Sigmoid colon (tissue), 7 donors: Measurements from ENCODE around the gene SMARCC1. TPM values are rescaled to one million over a fixed set of nuclear protein-coding genes. Genes with fewer than 3 reads are reported as not detected.

ENCODE experiments used
- DNase-seq: peaks from one replicate; pipeline ENCODE4 v3.0.0-alpha.2; 2019
- H3K27ac ChIP-seq, 4 donors: fragments of 200-600 bp; sonication (generic); one replicate each; pipeline ENCODE4 v1.5.1; 2016 to 2019; ENCODE audit warnings: mild to moderate bottlenecking in 1 of 4
- H3K27me3 ChIP-seq, 3 donors: fragments of 200-600 bp; sonication (generic); one replicate each; pipeline ENCODE4 v1.5.1; 2019; ENCODE audit warnings: mild to moderate bottlenecking in 1 of 3
- H3K36me3 ChIP-seq, 4 donors: fragments of 200-600 bp; sonication (generic); one replicate each; pipeline ENCODE4 v1.5.1; 2016 to 2019
- H3K4me1 ChIP-seq, 4 donors: fragments of 200-600 bp; sonication (generic); one replicate each; pipeline ENCODE4 v1.5.1; 2017 to 2019
- H3K4me3 ChIP-seq, 4 donors: fragments of 200-600 bp; sonication (generic); one replicate each; pipeline ENCODE4 v1.5.1; 2017 to 2019; ENCODE audit warnings: mild to moderate bottlenecking in 2 of 4, moderate library complexity in 1 of 4
- H3K9me3 ChIP-seq, 4 donors: fragments of 200-600 bp in 3 of 4; sonication (generic) in 3 of 4; one replicate each; pipeline versions ENCODE4 v1.5.1 to v1.6.1; 2013 to 2019
- EP300 ChIP-seq, 4 donors: sonication (generic); formaldehyde crosslinking; IDR thresholded peaks; one replicate each; pipeline ENCODE4 v1.6.1; 2017; ENCODE audit warnings: antibody characterized with exemption in 4 of 4
- POLR2A ChIP-seq, 2 donors: fragments of 450-650 bp; IDR thresholded peaks; one replicate each; pipeline ENCODE4 v1.6.1; 2016; ENCODE audit warnings: antibody characterized with exemption in 2 of 2, mild to moderate bottlenecking in 2 of 2, moderate library complexity in 2 of 2
- POLR2AphosphoS5 ChIP-seq, 4 donors: sonication (generic); formaldehyde crosslinking; IDR thresholded peaks; one replicate each; pipeline ENCODE4 v1.6.1; 2017; ENCODE audit warnings: antibody characterized with exemption in 4 of 4
- WGBS, 2 donors: extraction: QIAGEN DNeasy Blood & Tissue Kit; methylation state at CpG; one replicate each; pipeline ENCODE4 v1.1.7; 2013; 5-methylcytosine and 5-hydroxymethylcytosine counted together
- intact Hi-C: fragments of 100-400 bp; cut with DNase I; formaldehyde crosslinking; loops from one replicate; pipeline ENCODE4 v1.15.1; 2023
- polyA plus RNA-seq, 3 donors: library from polyadenylated mRNA; stranded (reverse); fragments of 200-250 nt; gene quantifications; one replicate each; pipeline ENCODE4 v1.2.3, GENCODE V29; 2013
- total RNA-seq, 4 donors: library from RNA; depleted of rRNA; stranded (reverse); fragments of >200 nt; gene quantifications; one replicate each; pipeline ENCODE4 v1.1.0, GENCODE V29; 2016
- TF ChIP-seq, protein P1 (sequence below), 4 experiments: fragments of 450-650 bp in 3 of 4; fragments of 200-600 bp in 1 of 4; IDR thresholded peaks; one replicate each; pipeline ENCODE4 v1.5.1; 2016 to 2019; ENCODE audit warnings: antibody characterized with exemption in 4 of 4, mild to moderate bottlenecking in 3 of 4, moderate library complexity in 2 of 4
- donor health status: healthy with polysubstance abuse.
- donor health status: Bipolar disorder and iron deficiency.
- donor health status: healthy.

SMARCC1 gene
- total and polyA plus RNA-seq, 7 donors = 11.1 to 57.3 (median 43.9) TPM

DNA sequence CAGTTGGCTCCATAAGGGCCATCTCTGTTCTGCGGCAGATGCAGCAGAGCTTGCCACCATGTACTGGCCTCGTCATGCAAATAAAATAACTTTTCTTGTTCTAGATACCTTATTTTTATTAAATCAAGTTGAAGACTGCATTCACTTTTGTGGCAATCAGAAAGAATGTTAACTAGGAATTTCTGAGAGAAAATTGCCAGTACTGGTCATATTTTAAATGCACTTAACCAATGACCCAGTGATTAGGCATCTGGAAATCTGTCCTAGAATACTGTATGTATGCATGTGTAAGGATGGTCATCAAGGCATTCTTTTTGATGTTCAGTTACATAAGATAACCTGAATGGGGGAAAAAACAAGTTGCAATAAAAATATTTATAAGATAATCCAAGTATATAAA, 168.8 kb downstream of the SMARCC1 start:
- H3K4me1 ChIP-seq = peaks cover 0 to 33% (median 24%) of the 10 kb centered on the region in 4 donors
- no peaks in the 10 kb centered on the region for H3K9me3 ChIP-seq
- no peak for DNase-seq
- no peak overlapping the region for H3K4me3 ChIP-seq
- H3K36me3 ChIP-seq = peaks cover 0 to 46% (median 7%) of the 10 kb centered on the region in 4 donors
- TF ChIP-seq POLR2AphosphoS5 (IDR thresholded peaks at IDR 0.05) (no peak), EP300 (IDR thresholded peaks at IDR 0.05) (no peak), POLR2A (IDR thresholded peaks at IDR 0.05) (no peak)
- TF ChIP-seq, protein P1, sequence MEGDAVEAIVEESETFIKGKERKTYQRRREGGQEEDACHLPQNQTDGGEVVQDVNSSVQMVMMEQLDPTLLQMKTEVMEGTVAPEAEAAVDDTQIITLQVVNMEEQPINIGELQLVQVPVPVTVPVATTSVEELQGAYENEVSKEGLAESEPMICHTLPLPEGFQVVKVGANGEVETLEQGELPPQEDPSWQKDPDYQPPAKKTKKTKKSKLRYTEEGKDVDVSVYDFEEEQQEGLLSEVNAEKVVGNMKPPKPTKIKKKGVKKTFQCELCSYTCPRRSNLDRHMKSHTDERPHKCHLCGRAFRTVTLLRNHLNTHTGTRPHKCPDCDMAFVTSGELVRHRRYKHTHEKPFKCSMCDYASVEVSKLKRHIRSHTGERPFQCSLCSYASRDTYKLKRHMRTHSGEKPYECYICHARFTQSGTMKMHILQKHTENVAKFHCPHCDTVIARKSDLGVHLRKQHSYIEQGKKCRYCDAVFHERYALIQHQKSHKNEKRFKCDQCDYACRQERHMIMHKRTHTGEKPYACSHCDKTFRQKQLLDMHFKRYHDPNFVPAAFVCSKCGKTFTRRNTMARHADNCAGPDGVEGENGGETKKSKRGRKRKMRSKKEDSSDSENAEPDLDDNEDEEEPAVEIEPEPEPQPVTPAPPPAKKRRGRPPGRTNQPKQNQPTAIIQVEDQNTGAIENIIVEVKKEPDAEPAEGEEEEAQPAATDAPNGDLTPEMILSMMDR (IDR thresholded peaks at IDR 0.05) = no peak
- 96 to 99% methylated on average over 2 of the region's 2 CpGs for WGBS, 2 donors
- H3K27ac ChIP-seq = peak overlapping the region; percentile 48 to 63 (median 56)
- no peaks in the 10 kb centered on the region for H3K27me3 ChIP-seq
- intact Hi-C loops = no loop called here

DNA sequence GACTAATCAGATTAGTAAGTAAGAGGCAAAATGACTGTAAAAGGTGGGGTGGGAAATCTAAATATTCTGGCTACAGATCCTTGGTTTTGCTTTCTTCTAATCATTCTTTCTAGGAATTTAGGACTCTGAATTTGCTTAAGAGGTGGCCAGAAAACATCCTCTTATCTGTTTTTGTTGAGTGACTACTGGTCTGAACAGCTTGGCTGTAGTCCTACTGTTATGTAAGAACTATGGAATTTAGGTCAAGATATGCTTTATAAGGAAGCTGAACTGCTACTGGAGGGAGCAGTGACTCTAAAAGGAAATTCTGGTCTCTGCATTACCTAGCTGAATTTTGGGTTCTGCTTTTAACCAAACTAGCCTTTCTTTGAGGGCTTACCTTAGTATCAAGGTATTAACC, 169.5 kb downstream of the SMARCC1 start:
- H3K9me3 ChIP-seq = no peaks in the 10 kb centered on the region
- peaks cover 0 to 42% (median 5%) of the 10 kb centered on the region in 4 donors for H3K36me3 ChIP-seq
- no peaks in the 10 kb centered on the region for H3K27me3 ChIP-seq
- intact Hi-C loops = no loop called here
- peaks cover 0 to 37% (median 31%) of the 10 kb centered on the region in 4 donors for H3K4me1 ChIP-seq
- H3K27ac ChIP-seq = peak overlapping the region; percentile 48 to 63 (median 56)
- H3K4me3 ChIP-seq = no peak overlapping the region
- no peak for TF ChIP-seq EP300 (IDR thresholded peaks at IDR 0.05)
- peak in 1 of 4 donors; percentile 27 for TF ChIP-seq POLR2AphosphoS5 (IDR thresholded peaks at IDR 0.05)
- no peak for TF ChIP-seq POLR2A (IDR thresholded peaks at IDR 0.05)
- no peak for DNase-seq

DNA sequence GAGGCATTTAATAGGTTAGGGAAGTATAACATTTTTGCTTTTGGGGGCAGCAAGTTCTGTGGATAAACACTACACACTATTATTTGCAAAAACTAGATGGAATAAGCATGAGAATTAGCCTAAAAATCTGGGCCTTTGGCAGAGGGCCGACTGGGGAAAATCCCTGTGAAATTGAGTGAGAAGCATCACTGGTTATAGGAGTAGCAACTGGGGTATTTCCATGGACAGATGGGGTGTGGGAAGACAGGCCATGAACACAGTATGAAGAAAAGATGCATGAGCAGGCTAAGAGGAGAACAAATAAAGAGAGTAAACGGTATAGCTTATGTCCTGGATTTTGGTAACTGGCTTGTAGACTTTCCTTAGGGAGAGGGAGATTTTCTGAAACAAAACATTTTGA, 170.1 kb downstream of the SMARCC1 start:
- Histone ChIP-seq H3K36me3 (peaks cover 0 to 39% (median 4%) of the 10 kb centered on the region in 4 donors), H3K27ac (peak overlapping the region; percentile 48 to 63 (median 56)), H3K4me3 (no peak overlapping the region), H3K4me1 (peaks cover 0 to 37% (median 34%) of the 10 kb centered on the region in 4 donors), H3K27me3 (no peaks in the 10 kb centered on the region), H3K9me3 (no peaks in the 10 kb centered on the region)
- TF ChIP-seq POLR2A (IDR thresholded peaks at IDR 0.05) = no peak
- TF ChIP-seq POLR2AphosphoS5 (IDR thresholded peaks at IDR 0.05) = no peak
- no peak for TF ChIP-seq EP300 (IDR thresholded peaks at IDR 0.05)
- DNase-seq = no peak
- WGBS, 2 donors = 78 to 81% methylated on average over 2 of the region's 2 CpGs
- intact Hi-C loops = no loop called here

DNA sequence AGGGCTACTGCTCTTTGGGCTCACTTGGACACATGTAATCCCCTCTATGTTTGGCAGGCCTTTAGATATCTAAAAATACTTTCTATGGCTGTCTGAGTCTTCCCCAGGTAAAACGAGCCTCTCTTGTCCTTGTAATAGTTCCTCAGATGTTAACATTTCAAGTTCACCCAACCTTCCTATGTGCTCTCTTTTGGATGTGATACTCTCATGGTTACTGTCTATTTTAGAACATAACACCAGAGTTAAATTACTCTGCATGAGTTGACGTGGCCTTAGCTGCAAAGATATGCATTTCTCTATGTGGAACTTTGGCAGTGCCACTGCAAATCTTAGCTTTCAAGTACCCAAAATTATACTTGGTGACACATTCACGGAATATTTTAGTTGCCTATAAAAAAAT, 171.1 kb downstream of the SMARCC1 start:
- TF ChIP-seq POLR2AphosphoS5 (IDR thresholded peaks at IDR 0.05) (no peak), EP300 (IDR thresholded peaks at IDR 0.05) (no peak), POLR2A (IDR thresholded peaks at IDR 0.05) (no peak)
- TF ChIP-seq, protein P1 (IDR thresholded peaks at IDR 0.05) = no peak
- DNase-seq = no peak
- intact Hi-C loops = no loop called here
- 93 to 95% methylated on average over 3 of the region's 3 CpGs for WGBS, 2 donors
- H3K4me1 ChIP-seq = peaks cover 0 to 37% (median 34%) of the 10 kb centered on the region in 4 donors
- H3K4me3 ChIP-seq = no peak overlapping the region
- H3K9me3 ChIP-seq = no peaks in the 10 kb centered on the region
- peaks cover 0 to 30% (median 5%) of the 10 kb centered on the region in 4 donors for H3K36me3 ChIP-seq
- H3K27ac ChIP-seq = peak overlapping the region in 1 of 4 donors; percentile 63
- H3K27me3 ChIP-seq = no peaks in the 10 kb centered on the region

DNA sequence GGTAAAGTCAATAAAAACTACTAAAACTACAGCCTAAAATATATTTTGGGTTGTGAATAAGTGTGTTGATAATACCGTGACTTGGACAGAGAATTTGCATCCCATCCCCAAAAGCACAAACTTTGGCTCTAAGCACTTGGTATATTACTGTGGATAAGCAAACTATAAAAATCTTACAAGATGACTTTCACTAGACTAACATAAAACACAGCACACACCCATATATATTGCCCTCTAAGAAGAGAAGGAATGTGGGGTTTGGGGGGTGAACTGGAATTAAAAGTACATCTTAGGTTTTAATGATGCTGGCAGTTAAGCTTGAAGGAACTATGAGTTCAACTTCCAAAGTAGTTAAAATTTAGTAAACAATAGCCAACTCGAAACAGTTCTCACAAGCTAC, 174.4 kb downstream of the SMARCC1 start:
- TF ChIP-seq POLR2AphosphoS5 (IDR thresholded peaks at IDR 0.05) (no peak), EP300 (IDR thresholded peaks at IDR 0.05) (no peak), POLR2A (IDR thresholded peaks at IDR 0.05) (no peak)
- TF ChIP-seq, protein P1 (IDR thresholded peaks at IDR 0.05) = no peak
- DNase-seq = no peak
- WGBS, 2 donors = 18 to 54% methylated on average over 2 of the region's 2 CpGs
- H3K4me1 ChIP-seq = peaks cover 0 to 38% (median 34%) of the 10 kb centered on the region in 4 donors
- H3K36me3 ChIP-seq = peaks cover 0 to 30% (median 6%) of the 10 kb centered on the region in 4 donors
- no peaks in the 10 kb centered on the region for H3K27me3 ChIP-seq
- H3K9me3 ChIP-seq = no peaks in the 10 kb centered on the region
- intact Hi-C loops = no loop called here
- H3K27ac ChIP-seq = peak overlapping the region in 1 of 4 donors; percentile 38
- H3K4me3 ChIP-seq = no peak overlapping the region

DNA sequence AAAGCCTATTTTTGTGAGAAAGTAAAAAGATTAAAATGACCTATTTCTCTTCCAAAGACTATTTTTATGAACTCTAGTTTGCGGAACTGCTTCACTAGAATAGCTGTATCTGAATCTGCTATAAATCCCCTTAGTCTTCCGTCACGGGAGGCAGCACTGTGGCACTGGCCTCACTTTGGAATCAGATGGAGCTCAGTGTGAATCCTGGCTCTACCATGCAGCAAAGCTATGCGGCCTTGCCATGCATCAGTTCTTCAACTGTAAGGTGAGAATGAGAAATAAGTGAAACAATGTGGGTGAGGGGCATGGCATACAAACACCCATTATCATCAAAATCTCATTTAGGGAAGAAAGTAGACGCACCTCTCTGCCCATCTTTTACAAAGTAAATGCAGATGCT, 175.5 kb downstream of the SMARCC1 start:
- Histone ChIP-seq H3K4me3 (no peak overlapping the region), H3K9me3 (no peaks in the 10 kb centered on the region), H3K27me3 (no peaks in the 10 kb centered on the region), H3K27ac (no peak overlapping the region), H3K36me3 (peaks cover 0 to 30% (median 6%) of the 10 kb centered on the region in 4 donors), H3K4me1 (peaks cover 0 to 28% (median 24%) of the 10 kb centered on the region in 4 donors)
- no peak for DNase-seq
- TF ChIP-seq POLR2AphosphoS5 (IDR thresholded peaks at IDR 0.05) (no peak), POLR2A (IDR thresholded peaks at IDR 0.05) (no peak), EP300 (IDR thresholded peaks at IDR 0.05) (no peak)
- TF ChIP-seq, protein P1 (IDR thresholded peaks at IDR 0.05) = no peak
- intact Hi-C loops = no loop called here
- WGBS, 2 donors = 83 to 89% methylated on average over 5 of the region's 5 CpGs
